ENCODE data around the gene RAB5IF. TPM values are rescaled to one million over a fixed set of nuclear protein-coding genes. Genes with fewer than 3 reads are reported as not detected.

RAB5IF gene
- total and polyA plus RNA-seq, 7 experiments from 2014 or later = 47.9 to 153 (median 93.9) TPM

- Histone ChIP-seq H3K27me3 (ENCODE audit: control insufficient read depth in 2 of 2, insufficient read depth in 2 of 2, low read length in 2 of 2) (no peaks in the 10 kb centered on the region), H3K36me3 (ENCODE audit: control insufficient read depth in 2 of 3, insufficient read depth in 3 of 3, low read length in 3 of 3) (peaks cover 0 to 13% (median 0%) of the 10 kb centered on the region in 3 experiments), H3K9me3 (ENCODE audit: control insufficient read depth in 2 of 3, low read length in 3 of 3) (no peaks in the 10 kb centered on the region), H3K4me3 (ENCODE audit: low read length) (no peak overlapping the region), H3K4me1 (ENCODE audit: control insufficient read depth in 2 of 2, insufficient read depth in 2 of 2, low read length in 2 of 2) (peaks cover 14 to 16% of the 10 kb centered on the region in 2 donors), H3K27ac (ENCODE audit: low read depth, low read length) (peak overlapping the region; percentile 56)
- Mint-ChIP-seq H3K27me3 (no peaks in the 10 kb centered on the region), H3K4me3 (peak overlapping the region in 7 of 10 donors; percentile 22 to 60 (median 42)), H3K36me3 (peaks cover 0 to 16% (median 0%) of the 10 kb centered on the region in 5 donors), H3K9me3 (no peaks in the 10 kb centered on the region), H3K27ac (peak overlapping the region; percentile 42 to 90 (median 88)), H3K4me1 (peaks cover 33 to 61% (median 48%) of the 10 kb centered on the region in 7 donors)
- intact Hi-C loops (cut with micrococcal nuclease) = loop anchor here (1.0 to 10.0 kb wide), 4 partner anchors 18 to 583 kb away; partner anchors contain the start of genes MROH8 (in 1 of the 2) and RPN2 (in 1 of the 2)
- ChIA-PET CTCF (interaction anchor here (0.7 to 4.9 kb wide), 7 partner anchors 11 to 163 kb away, joined by 3 to 20 read pairs (median 4); partner anchors contain the start of gene RAB5IF), POLR2A (interaction anchor here (0.7 to 13.3 kb wide), 3 partner anchors 10 to 18 kb away, joined by 3 to 123 read pairs (median 84); partner anchors contain the start of genes RAB5IF and TGIF2)
- peak; percentile 40 for ATAC-seq
- DNase-seq = peak in 6 of 9 donors; percentile 23 to 61 (median 42)
Observed at GRCh38 chr20:36591854-36592641, 13.5 kb upstream of the RAB5IF start.

- peaks cover 26 to 53% (median 48%) of the 10 kb centered on the region in 7 donors for H3K4me1 Mint-ChIP-seq
Observed at GRCh38 chr20:36593347-36593929, 12.1 kb upstream of the RAB5IF start.

GRCh38 chr20:36599912-36600345 is 5.7 kb upstream of the RAB5IF start:
- Histone ChIP-seq H3K36me3 (ENCODE audit: control insufficient read depth in 2 of 3, insufficient read depth in 3 of 3, low read length in 3 of 3) (no peaks in the 10 kb centered on the region), H3K4me3 (ENCODE audit: low read length) (no peak overlapping the region), H3K27me3 (ENCODE audit: control insufficient read depth in 2 of 2, insufficient read depth in 2 of 2, low read length in 2 of 2) (no peaks in the 10 kb centered on the region), H3K27ac (ENCODE audit: low read depth, low read length) (no peak overlapping the region), H3K9me3 (ENCODE audit: control insufficient read depth in 2 of 3, low read length in 3 of 3) (no peaks in the 10 kb centered on the region), H3K4me1 (ENCODE audit: control insufficient read depth in 2 of 2, insufficient read depth in 2 of 2, low read length in 2 of 2) (peaks cover 6 to 11% of the 10 kb centered on the region in 2 donors)
- ATAC-seq = no peak
- Mint-ChIP-seq H3K36me3 (peaks cover 0 to 5% (median 0%) of the 10 kb centered on the region in 5 donors), H3K27ac (peak overlapping the region in 3 of 9 donors; percentile 40 to 59 (median 55)), H3K4me3 (peak overlapping the region in 7 of 10 donors; percentile 16 to 50 (median 25)), H3K9me3 (no peaks in the 10 kb centered on the region), H3K27me3 (no peaks in the 10 kb centered on the region), H3K4me1 (peaks cover 12 to 32% (median 25%) of the 10 kb centered on the region in 7 donors)
- intact Hi-C loops (cut with micrococcal nuclease) = loop anchor here in 1 of 2 donors (10.0 kb wide), 1 partner anchor 575 kb away; the partner anchor contains the start of genes MROH8 and RPN2
- CTCF ChIA-PET = interaction anchor here (0.9 kb wide), 1 partner anchor 352 kb away, joined by 3 read pairs; no protein-coding TSS in a partner anchor
- DNase-seq = no peak
- POLR2A ChIA-PET = interaction anchor here (1.1 to 13.3 kb wide), 2 partner anchors 26 to 30 kb away, joined by 7 to 123 read pairs; partner anchors contain the start of gene TGIF2

More at GRCh38 chr20:36593347-36593929, 12.1 kb upstream of the RAB5IF start:
- no peak overlapping the region for H3K4me3 ChIP-seq (ENCODE audit: low read length)
- peaks cover 14 to 16% of the 10 kb centered on the region in 2 donors for H3K4me1 ChIP-seq (ENCODE audit: control insufficient read depth in 2 of 2, insufficient read depth in 2 of 2, low read length in 2 of 2)
- ATAC-seq (no peak), DNase-seq (no peak)
- Mint-ChIP-seq H3K27me3 (no peaks in the 10 kb centered on the region), H3K36me3 (peaks cover 0 to 18% (median 0%) of the 10 kb centered on the region in 5 donors), H3K4me3 (peak overlapping the region in 1 of 10 donors; percentile 48), H3K27ac (peak overlapping the region; percentile 34 to 96 (median 86)), H3K9me3 (no peaks in the 10 kb centered on the region)
- peaks cover 0 to 13% (median 0%) of the 10 kb centered on the region in 3 experiments for H3K36me3 ChIP-seq (ENCODE audit: control insufficient read depth in 2 of 3, insufficient read depth in 3 of 3, low read length in 3 of 3)
- H3K27me3 ChIP-seq (ENCODE audit: control insufficient read depth in 2 of 2, insufficient read depth in 2 of 2, low read length in 2 of 2) = no peaks in the 10 kb centered on the region
- CTCF ChIA-PET = interaction anchor here (0.7 to 1.1 kb wide), 4 partner anchors 12 to 132 kb away, joined by 3 to 4 read pairs (median 3); partner anchors contain the start of gene RAB5IF
- POLR2A ChIA-PET = interaction anchor here (8.3 to 13.3 kb wide), 2 partner anchors 13 to 19 kb away, joined by 84 to 123 read pairs; partner anchors contain the start of genes RAB5IF and TGIF2
- H3K9me3 ChIP-seq (ENCODE audit: control insufficient read depth in 2 of 3, low read length in 3 of 3) = no peaks in the 10 kb centered on the region
- intact Hi-C loops (cut with micrococcal nuclease) = loop anchor here (5.0 to 10.0 kb wide), 2 partner anchors 86 to 581 kb away; partner anchors contain the start of genes MROH8 (in 1 of the 2) and RPN2 (in 1 of the 2)
- no peak overlapping the region for H3K27ac ChIP-seq (ENCODE audit: low read depth, low read length)

GRCh38 chr20:36601540-36601939 is 4.0 kb upstream of the RAB5IF start:
- H3K9me3 ChIP-seq (ENCODE audit: control insufficient read depth in 2 of 3, low read length in 3 of 3) = no peaks in the 10 kb centered on the region
- peaks cover 0 to 4% (median 0%) of the 10 kb centered on the region in 3 experiments for H3K36me3 ChIP-seq (ENCODE audit: control insufficient read depth in 2 of 3, insufficient read depth in 3 of 3, low read length in 3 of 3)
- ChIA-PET CTCF (interaction anchor here (0.6 kb wide), 3 partner anchors 13 to 36 kb away, joined by 3 read pairs; no protein-coding TSS in a partner anchor), POLR2A (interaction anchor here (0.5 to 13.3 kb wide), 2 partner anchors 9 to 28 kb away, joined by 3 to 123 read pairs; partner anchors contain the start of gene TGIF2)
- H3K4me1 ChIP-seq (ENCODE audit: control insufficient read depth in 2 of 2, insufficient read depth in 2 of 2, low read length in 2 of 2) = peaks cover 7 to 9% of the 10 kb centered on the region in 2 donors
- ATAC-seq (no peak), DNase-seq (no peak)
- Mint-ChIP-seq H3K27ac (peak overlapping the region in 3 of 9 donors; percentile 15 to 84 (median 67)), H3K36me3 (peaks cover 0 to 7% (median 0%) of the 10 kb centered on the region in 5 donors), H3K4me1 (peaks cover 7 to 35% (median 23%) of the 10 kb centered on the region in 7 donors), H3K27me3 (peaks cover 0 to 3% (median 0%) of the 10 kb centered on the region in 5 donors), H3K9me3 (peaks cover 0 to 2% (median 0%) of the 10 kb centered on the region in 11 donors), H3K4me3 (no peak overlapping the region)
- no peaks in the 10 kb centered on the region for H3K27me3 ChIP-seq (ENCODE audit: control insufficient read depth in 2 of 2, insufficient read depth in 2 of 2, low read length in 2 of 2)
- H3K27ac ChIP-seq (ENCODE audit: low read depth, low read length) = no peak overlapping the region
- no peak overlapping the region for H3K4me3 ChIP-seq (ENCODE audit: low read length)
- intact Hi-C loops (cut with micrococcal nuclease) = no loop called here

- peak overlapping the region; percentile 82 for H3K27ac ChIP-seq (ENCODE audit: low read depth, low read length)
- peaks cover 4 to 28% (median 4%) of the 10 kb centered on the region in 3 experiments for H3K36me3 ChIP-seq (ENCODE audit: control insufficient read depth in 2 of 3, insufficient read depth in 3 of 3, low read length in 3 of 3)
- peaks cover 19 to 20% of the 10 kb centered on the region in 2 donors for H3K4me1 ChIP-seq (ENCODE audit: control insufficient read depth in 2 of 2, insufficient read depth in 2 of 2, low read length in 2 of 2)
- peak in 1 of 9 donors; percentile 48 for DNase-seq
- Mint-ChIP-seq H3K9me3 (peaks cover 0 to 4% (median 0%) of the 10 kb centered on the region in 11 donors), H3K36me3 (peaks cover 0 to 10% (median 0%) of the 10 kb centered on the region in 5 donors), H3K4me3 (peak overlapping the region; percentile 95 to 99 (median 96)), H3K27ac (peak overlapping the region; percentile 94 to 99 (median 96)), H3K27me3 (peaks cover 0 to 3% (median 0%) of the 10 kb centered on the region in 5 donors), H3K4me1 (peaks cover 15 to 41% (median 30%) of the 10 kb centered on the region in 7 donors)
- H3K4me3 ChIP-seq (ENCODE audit: low read length) = peak overlapping the region; percentile 56
- POLR2A ChIA-PET = interaction anchor here (0.6 to 5.7 kb wide), 17 partner anchors 11 to 651 kb away, joined by 3 to 93 read pairs (median 6); partner anchors contain the start of genes SCAND1, SLA2 and TGIF2
- intact Hi-C loops (cut with micrococcal nuclease) = loop anchor here (1.0 to 5.0 kb wide), 13 partner anchors 10 to 922 kb away; partner anchors contain the start of genes NDRG3 (in 2 of the 2), TGIF2 (in 2 of the 2), BLCAP (in 1 of the 2) and SLA2 (in 1 of the 2)
- H3K27me3 ChIP-seq (ENCODE audit: control insufficient read depth in 2 of 2, insufficient read depth in 2 of 2, low read length in 2 of 2) = no peaks in the 10 kb centered on the region
- ATAC-seq = peak; percentile 45
- CTCF ChIA-PET = interaction anchor here (0.5 to 3.7 kb wide), 14 partner anchors 11 to 325 kb away, joined by 3 to 24 read pairs (median 4); partner anchors contain the start of gene SLA2
- H3K9me3 ChIP-seq (ENCODE audit: control insufficient read depth in 2 of 3, low read length in 3 of 3) = no peaks in the 10 kb centered on the region
Observed at GRCh38 chr20:36604952-36605398, 604 bp upstream of the RAB5IF start.

Measured in naive thymus-derived CD4-positive, alpha-beta T cell (primary cell).